ENCODE results near the gene GABRB2.
"Not testable (repeated sequence)": the region's sequence is repeated elsewhere in the genome, so short reads cannot be mapped to it uniquely, and the experiment has no call there.

Gene GABRB2

GRCh38 chr5:161246749-161247148, 299.8 kb downstream of the GABRB2 start:
- Histone ChIP-seq H3K27ac (ENCODE audit: low read depth, low read length) (no peak overlapping the region), H3K9ac (ENCODE audit: low read length) (no peak overlapping the region), H3K4me1 (ENCODE audit: control insufficient read depth, insufficient read depth, low read length) (no peaks in the 10 kb centered on the region), H3K4me3 (ENCODE audit: low read length) (no peak overlapping the region), H3K36me3 (ENCODE audit: control insufficient read depth, insufficient read depth, low read length) (no peaks in the 10 kb centered on the region), H3K27me3 (ENCODE audit: control insufficient read depth, insufficient read depth, low read length) (no peaks in the 10 kb centered on the region)

DNA sequence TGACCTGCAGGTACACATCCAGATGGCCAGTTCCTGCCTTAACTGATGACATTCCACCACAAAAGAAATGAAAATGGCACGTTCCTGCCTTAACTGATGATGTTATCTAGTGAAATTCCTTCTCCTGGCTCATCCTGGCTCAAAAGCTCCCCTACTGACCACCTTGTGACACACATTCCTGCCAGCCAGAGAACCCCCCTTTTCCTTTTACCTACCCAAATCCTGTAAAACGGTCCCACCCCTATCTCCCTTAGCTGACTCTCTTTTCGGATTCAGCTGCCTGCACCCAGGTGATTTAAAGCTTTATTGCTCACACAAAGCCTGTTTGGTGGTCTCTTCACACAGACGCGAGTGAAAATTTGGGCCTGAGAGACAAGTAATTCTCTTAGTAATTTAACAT, 300.7 kb downstream of the GABRB2 start:
- not testable (repeated sequence) for H3K4me1 ChIP-seq (ENCODE audit: control insufficient read depth, insufficient read depth, low read length); H3K27ac ChIP-seq (ENCODE audit: low read depth, low read length); H3K4me3 ChIP-seq (ENCODE audit: low read length); H3K36me3 ChIP-seq (ENCODE audit: control insufficient read depth, insufficient read depth, low read length); H3K27me3 ChIP-seq (ENCODE audit: control insufficient read depth, insufficient read depth, low read length); H3K9ac ChIP-seq (ENCODE audit: low read length)

Measured in rectal smooth muscle tissue (tissue), 1 donor.